B cell (primary cell): Measurements from ENCODE around the gene MICU1. TPM values are rescaled to one million over a fixed set of nuclear protein-coding genes. Genes with fewer than 3 reads are reported as not detected.

Experiments
- ATAC-seq: fragments of 200-7000 bp; cut with Tn5 transposase; one replicate; pipeline ENCODE4 v1.10.0; 2021; ENCODE audit warnings: low read depth, mild to moderate bottlenecking, moderate number of reproducible peaks, moderate library complexity
- CTCF ChIA-PET: fragments of 350-600 bp; sonication (Branson Sonifier 250); formaldehyde crosslinking; loops from one replicate; lab custom pipeline; 2021; ENCODE audit warnings: antibody characterized with exemption, inconsistent platforms; lab: Charles Lee
- POLR2A ChIA-PET: fragments of 350-600 bp; sonication (Branson Sonifier 250); formaldehyde crosslinking; loops from one replicate; lab custom pipeline; 2021; ENCODE audit warnings: antibody characterized with exemption; lab: Charles Lee
- DNase-seq: peaks from one replicate; pipeline ENCODE4 v3.0.0; 2013
- H2AFZ ChIP-seq: 2 replicates; pipeline ENCODE4 v1.6.1; 2012; ENCODE audit warnings: mild to moderate bottlenecking, low read depth, low read length; ENCODE audit not compliant: insufficient read depth, poor library complexity, severe bottlenecking
- H3K27ac ChIP-seq, 2 donors: 1 replicate in 1 of 2; 2 replicates in 1 of 2; pipeline ENCODE4 v1.5.1; 2012 to 2013; ENCODE audit warnings: low read length in 2 of 2, mild to moderate bottlenecking in 2 of 2, moderate library complexity in 1 of 2
- H3K27me3 ChIP-seq, 4 experiments: fragments of 200-600 bp in 1 of 4; sonication (generic) in 1 of 4; replicated peaks in 1 of 4; 1 replicate in 2 of 4; 2 replicates in 2 of 4; pipeline versions ENCODE4 v1.6.1 to v1.7.0; 2013 to 2016; ENCODE audit warnings: low read length in 3 of 4, mild to moderate bottlenecking in 2 of 4, mixed read lengths in 1 of 4, moderate library complexity in 1 of 4; ENCODE audit not compliant: insufficient read depth in 4 of 4, control insufficient read depth in 3 of 4; ENCODE audit errors: control extremely low read depth in 1 of 4
- H3K36me3 ChIP-seq, 2 experiments: replicated peaks in 1 of 2; 1 replicate in 1 of 2; 2 replicates in 1 of 2; pipeline versions ENCODE4 v1.6.1 to v1.7.1; 2013; ENCODE audit warnings: low read length in 1 of 2; ENCODE audit not compliant: insufficient read depth in 2 of 2, control insufficient read depth in 1 of 2; ENCODE audit errors: control extremely low read depth in 1 of 2, extremely low read depth in 1 of 2
- H3K4me1 ChIP-seq, 2 donors: fragments of 200-600 bp in 1 of 2; sonication (generic) in 1 of 2; 1 replicate in 1 of 2; 2 replicates in 1 of 2; pipeline versions ENCODE4 v1.5.1 to v1.6.1; 2013 to 2017; ENCODE audit warnings: low read length in 2 of 2; ENCODE audit not compliant: control insufficient read depth in 2 of 2, insufficient read depth in 2 of 2
- H3K4me2 ChIP-seq: replicated peaks from 2 replicates; pipeline ENCODE3; 2012; ENCODE audit warnings: mild to moderate bottlenecking, low read depth, low read length; ENCODE audit not compliant: poor library complexity, severe bottlenecking
- H3K4me3 ChIP-seq, 5 experiments: fragments of 200-600 bp in 1 of 5; sonication (generic) in 1 of 5; 1 replicate in 3 of 5; 2 replicates in 2 of 5; pipeline versions ENCODE4 v1.5.1 to v1.7.0; 2011 to 2016; ENCODE audit warnings: low read length in 4 of 5, mild to moderate bottlenecking in 4 of 5, low read depth in 2 of 5, control low read depth in 1 of 5, moderate library complexity in 1 of 5; ENCODE audit not compliant: insufficient read depth in 1 of 5; ENCODE audit errors: control extremely low read depth in 1 of 5, extremely low read depth in 1 of 5
- H3K79me2 ChIP-seq: fragments of 200-600 bp; sonication (generic); one replicate; pipeline ENCODE4 v1.6.0; 2016; ENCODE audit warnings: low read length; ENCODE audit not compliant: control insufficient read depth, insufficient read depth
- H3K9ac ChIP-seq: fragments of 200-600 bp; sonication (generic); 2 replicates; pipeline ENCODE4 v1.6.1; 2017; ENCODE audit warnings: mild to moderate bottlenecking, low read length, moderate library complexity
- H3K9me3 ChIP-seq, 3 donors: one replicate each; pipeline versions ENCODE4 v1.6.1 to v1.7.1; 2013; ENCODE audit warnings: low read length in 2 of 3; ENCODE audit not compliant: control insufficient read depth in 2 of 3, insufficient read depth in 1 of 3; ENCODE audit errors: control extremely low read depth in 1 of 3
- H4K20me1 ChIP-seq: 2 replicates; pipeline ENCODE4 v1.6.0; 2012; ENCODE audit warnings: mild to moderate bottlenecking, low read length; ENCODE audit not compliant: insufficient read depth, control insufficient read depth, poor library complexity, severe bottlenecking
- H3K27ac Mint-ChIP-seq: one replicate; pipeline ENCODE4 v1.8.0; 2021; ENCODE audit warnings: mixed read lengths
- H3K27me3 Mint-ChIP-seq: one replicate; pipeline ENCODE4 v1.8.0; 2021; ENCODE audit warnings: mixed read lengths
- H3K4me1 Mint-ChIP-seq: one replicate; pipeline ENCODE4 v1.8.0; 2021; ENCODE audit warnings: mixed read lengths
- H3K4me3 Mint-ChIP-seq: one replicate; pipeline ENCODE4 v1.8.0; 2021; ENCODE audit warnings: mixed read lengths
- H3K9me3 Mint-ChIP-seq: one replicate; pipeline ENCODE4 v1.8.0; 2022; ENCODE audit warnings: mixed read lengths; ENCODE audit not compliant: insufficient read depth
- CTCF ChIP-seq: fragments of 200-600 bp; IDR thresholded peaks from one replicate; pipeline ENCODE4 v1.8.0; 2022; ENCODE audit warnings: antibody characterized with exemption, mild to moderate bottlenecking
- EZH2 ChIP-seq: IDR thresholded peaks from 2 replicates; pipeline ENCODE4 v1.6.1; 2012; ENCODE audit warnings: borderline replicate concordance, low read depth, mild to moderate bottlenecking, moderate library complexity, low read length; ENCODE audit not compliant: insufficient read depth, poor library complexity, severe bottlenecking
- WGBS: methylation state at CpG from one replicate; pipeline ENCODE4 v1.1.5; 2013; ENCODE audit warnings: missing lambda C conversion rate; ENCODE audit not compliant: insufficient coverage; 5-methylcytosine and 5-hydroxymethylcytosine counted together
- intact Hi-C: fragments of 100-400 bp; cut with micrococcal nuclease; formaldehyde crosslinking; loops from one replicate; pipeline ENCODE4 v1.10.0; 2022
- polyA plus RNA-seq: library from polyadenylated mRNA; depleted of rRNA; stranded (reverse); fragments of >200 nt; gene quantifications from 2 replicates; pipeline ENCODE4 v1.2.3, GENCODE V29; 2012
- total RNA-seq, 2 donors: library from RNA; stranded (reverse); fragments of 120-200 nt in 1 of 2; gene quantifications; 1 replicate in 1 of 2; 2 replicates in 1 of 2; pipeline versions ENCODE4 v1.2.3 to v1.2.4, GENCODE V29; 2013 to 2022

Gene MICU1
- total and polyA plus RNA-seq, 2 donors (not counting 1 experiment from before 2014, with no cell fraction given), result 12.0 to 34.7 TPM

GRCh38 chr10:72356115-72356514, 269.8 kb downstream of the MICU1 start:
- Histone ChIP-seq H3K9ac (no peak overlapping the region), H3K79me2 (peaks cover 33% of the 10 kb centered on the region), H3K27me3 (no peaks in the 10 kb centered on the region), H3K4me3 (no peak overlapping the region), H2AFZ (no peak overlapping the region), H3K4me2 (no peak overlapping the region), H3K9me3 (no peaks in the 10 kb centered on the region), H4K20me1 (peaks cover 13% of the 10 kb centered on the region), H3K4me1 (peaks cover 15 to 17% of the 10 kb centered on the region in 2 donors), H3K36me3 (peaks cover 0 to 4% of the 10 kb centered on the region in 2 experiments), H3K27ac (no peak overlapping the region)
- Mint-ChIP-seq H3K27ac (peak overlapping the region; percentile 71), H3K4me1 (peaks cover 37% of the 10 kb centered on the region), H3K27me3 (no peaks in the 10 kb centered on the region), H3K9me3 (no peaks in the 10 kb centered on the region), H3K4me3 (peak overlapping the region; percentile 72)
- no peak for ATAC-seq
- WGBS, result no CpG with 5 or more reads among the region's 6 CpGs
- intact Hi-C loops, result loop anchor here (10.0 kb wide), 1 partner anchor 889 kb away; the partner anchor contains the start of gene DNAJC9
- ChIA-PET CTCF (interaction anchor here (0.7 kb wide), 1 partner anchor 19 kb away, joined by 5 read pairs; no protein-coding TSS in a partner anchor), POLR2A (interaction anchor here (0.7 kb wide), 1 partner anchor 740 kb away, joined by 3 read pairs; no protein-coding TSS in a partner anchor)
- DNase-seq, result no peak
- no peak for TF ChIP-seq EZH2
- TF ChIP-seq CTCF, result no peak

GRCh38 chr10:72355214-72355555, 270.7 kb downstream of the MICU1 start:
- Histone ChIP-seq H4K20me1 (peaks cover 13% of the 10 kb centered on the region), H3K4me2 (peak overlapping the region; percentile 99), H3K27me3 (no peaks in the 10 kb centered on the region), H3K27ac (peak overlapping the region; percentile 90 to 97), H3K9ac (peak overlapping the region; percentile 96), H3K9me3 (no peaks in the 10 kb centered on the region), H3K79me2 (peaks cover 42% of the 10 kb centered on the region), H3K36me3 (peaks cover 4 to 5% of the 10 kb centered on the region in 2 experiments), H3K4me1 (peaks cover 15 to 17% of the 10 kb centered on the region in 2 donors), H2AFZ (peak overlapping the region; percentile 92), H3K4me3 (peak overlapping the region; percentile 65 to 98 (median 97))
- ATAC-seq (no peak), DNase-seq (no peak)
- ChIA-PET POLR2A (interaction anchor here (0.5 to 0.8 kb wide), 3 partner anchors 130 to 1018 kb away, joined by 3 to 9 read pairs (median 4); partner anchors contain the start of gene SPOCK2), CTCF (interaction anchor here (1.0 to 2.0 kb wide), 4 partner anchors 10 to 307 kb away, joined by 4 to 11 read pairs (median 6); no protein-coding TSS in a partner anchor)
- Mint-ChIP-seq H3K4me3 (peak overlapping the region; percentile 99), H3K9me3 (no peaks in the 10 kb centered on the region), H3K27ac (peak overlapping the region; percentile 99), H3K27me3 (no peaks in the 10 kb centered on the region), H3K4me1 (peaks cover 37% of the 10 kb centered on the region)
- intact Hi-C loops, result loop anchor here (2.0 to 10.0 kb wide), 2 partner anchors 814 to 890 kb away; partner anchors contain the start of genes DNAJC9, ECD and FAM149B1
- 96% methylated on average over 3 of the region's 7 CpGs for WGBS
- no peak for TF ChIP-seq EZH2
- TF ChIP-seq CTCF, result no peak
